GM23338 (cell line): ENCODE results near the gene RAX2. TPM values are rescaled to one million over a fixed set of nuclear protein-coding genes. Genes with fewer than 3 reads are reported as not detected.

ENCODE experiments used
- ATAC-seq: fragments of 200-7000 bp; cut with Tn5 transposase; 3 replicates; pipeline ENCODE4 v1.9.1; 2020
- DNase-seq: peaks from one replicate; pipeline ENCODE4 v3.0.0-alpha.2; 2015; ENCODE audit warnings: low spot score
- H2AFZ ChIP-seq: fragments of 200-600 bp; sonication (generic); 2 replicates; pipeline ENCODE4 v1.8.0; 2016; ENCODE audit warnings: antibody characterized with exemption, mild to moderate bottlenecking, moderate library complexity
- H3F3A ChIP-seq: fragments of 200-600 bp; sonication (generic); replicated peaks from 2 replicates; pipeline ENCODE4 v1.8.0; 2017; ENCODE audit warnings: antibody characterized with exemption, mixed run types, low read depth
- H3K27ac ChIP-seq: fragments of 200-600 bp; sonication (generic); 2 replicates; pipeline ENCODE4 v1.6.1; 2016; ENCODE audit warnings: low read depth
- H3K27me3 ChIP-seq: fragments of 200-600 bp; sonication (generic); 2 replicates; pipeline ENCODE4 v1.8.0; 2016; ENCODE audit warnings: mild to moderate bottlenecking, mixed run types, moderate library complexity; ENCODE audit not compliant: insufficient read depth
- H3K36me3 ChIP-seq: fragments of 200-600 bp; sonication (generic); 2 replicates; pipeline ENCODE4 v1.8.0; 2016; ENCODE audit warnings: mild to moderate bottlenecking; ENCODE audit not compliant: insufficient read depth
- H3K4me1 ChIP-seq: fragments of 200-600 bp; sonication (generic); 2 replicates; pipeline ENCODE4 v1.8.0; 2016; ENCODE audit warnings: mild to moderate bottlenecking, moderate library complexity; ENCODE audit not compliant: insufficient read depth
- H3K4me2 ChIP-seq: fragments of 200-600 bp; sonication (generic); 2 replicates; pipeline ENCODE4 v1.7.1; 2017; ENCODE audit warnings: mixed run types
- H3K4me3 ChIP-seq: fragments of 200-600 bp; sonication (generic); 2 replicates; pipeline ENCODE4 v1.6.1; 2016; ENCODE audit warnings: mixed run types
- H3K79me2 ChIP-seq: fragments of 200-600 bp; sonication (generic); replicated peaks from 2 replicates; pipeline ENCODE4 v1.8.0; 2017; ENCODE audit warnings: mild to moderate bottlenecking; ENCODE audit not compliant: insufficient read depth
- H3K9me2 ChIP-seq: fragments of 200-600 bp; sonication (generic); 2 replicates; pipeline ENCODE4 v1.8.0; 2017; ENCODE audit not compliant: insufficient read depth
- H4K20me1 ChIP-seq: fragments of 200-600 bp; sonication (generic); replicated peaks from 2 replicates; pipeline ENCODE4 v1.8.0; 2017; ENCODE audit warnings: mild to moderate bottlenecking; ENCODE audit not compliant: insufficient read depth
- H3K27ac Mint-ChIP-seq: 2 replicates; pipeline ENCODE4 v1.8.0; 2020; ENCODE audit warnings: inconsistent platforms, mild to moderate bottlenecking, moderate library complexity, mixed read lengths
- H3K27me3 Mint-ChIP-seq: 3 replicates; pipeline ENCODE4 v1.8.0; 2022; ENCODE audit warnings: low read depth, mild to moderate bottlenecking, moderate library complexity, mixed read lengths, inconsistent platforms; ENCODE audit not compliant: insufficient read depth, poor library complexity
- H3K36me3 Mint-ChIP-seq: 3 replicates; pipeline ENCODE4 v1.8.0; 2021; ENCODE audit warnings: low read depth, mild to moderate bottlenecking, inconsistent platforms, moderate library complexity, mixed read lengths
- H3K4me1 Mint-ChIP-seq: 3 replicates; pipeline ENCODE4 v1.8.0; 2020; ENCODE audit warnings: mild to moderate bottlenecking, inconsistent platforms, mixed read lengths
- H3K4me3 Mint-ChIP-seq: 3 replicates; pipeline ENCODE4 v1.8.0; 2021; ENCODE audit warnings: moderate library complexity, mild to moderate bottlenecking, inconsistent platforms, mixed read lengths
- H3K9me3 Mint-ChIP-seq: 3 replicates; pipeline ENCODE4 v1.8.0; 2020; ENCODE audit warnings: moderate library complexity, mild to moderate bottlenecking, inconsistent platforms, mixed read lengths
- CREB1 ChIP-seq: fragments of 250-450 bp; sonication (Bioruptor Pico); IDR thresholded peaks from 2 replicates; pipeline ENCODE4 v1.5.0; 2020; ENCODE audit warnings: low read depth, mild to moderate bottlenecking, moderate library complexity
- CTCF ChIP-seq, 2 experiments: fragments of 200-600 bp in 1 of 2; sonication (generic) in 1 of 2; conservative IDR thresholded peaks; 2 replicates each; pipeline versions ENCODE4 v1.5.1 to v1.6.1; 2016 to 2017; ENCODE audit warnings: antibody characterized with exemption in 2 of 2, low read depth in 2 of 2, mild to moderate bottlenecking in 2 of 2, moderate library complexity in 1 of 2
- ETS1 ChIP-seq: IDR thresholded peaks from 2 replicates; pipeline ENCODE4 v1.6.1; 2016; ENCODE audit warnings: antibody characterized with exemption
- EZH2 ChIP-seq: fragments of 200-600 bp; sonication (generic); IDR thresholded peaks from one replicate; pipeline ENCODE4 v1.8.0; 2017; ENCODE audit warnings: antibody characterized with exemption, mild to moderate bottlenecking, low read depth; ENCODE audit not compliant: unreplicated experiment
- EZH2phosphoT487 ChIP-seq: fragments of 200-600 bp; sonication (generic); IDR thresholded peaks from one replicate; pipeline ENCODE4 v1.8.1; 2018; ENCODE audit warnings: antibody characterized with exemption; ENCODE audit not compliant: unreplicated experiment
- JUNB ChIP-seq: IDR thresholded peaks from one replicate; pipeline ENCODE4 v1.6.1; 2016; ENCODE audit warnings: antibody characterized with exemption; ENCODE audit not compliant: unreplicated experiment
- NANOG ChIP-seq: IDR thresholded peaks from 2 replicates; pipeline ENCODE4 v1.6.1; 2016; ENCODE audit warnings: antibody characterized with exemption, borderline replicate concordance
- POLR2AphosphoS5 ChIP-seq: IDR thresholded peaks from 2 replicates; pipeline ENCODE4 v1.6.1; 2016; ENCODE audit warnings: antibody characterized with exemption, low read depth
- REST ChIP-seq: IDR thresholded peaks from one replicate; pipeline ENCODE4 v1.6.1; 2018; ENCODE audit warnings: antibody characterized with exemption; ENCODE audit not compliant: unreplicated experiment
- STAT1 ChIP-seq: IDR thresholded peaks from one replicate; pipeline ENCODE4 v1.6.1; 2016; ENCODE audit warnings: antibody characterized with exemption; ENCODE audit not compliant: unreplicated experiment
- ZNF114 ChIP-seq: fragments of 250-450 bp; sonication (Bioruptor Pico); IDR thresholded peaks from 2 replicates; pipeline ENCODE4 v1.5.0; 2020; ENCODE audit warnings: mild to moderate bottlenecking, moderate library complexity
- ZNF331 ChIP-seq: fragments of 250-450 bp; sonication (Bioruptor Pico); IDR thresholded peaks from 2 replicates; pipeline ENCODE4 v1.5.0; 2020; ENCODE audit warnings: low read depth, mild to moderate bottlenecking, moderate library complexity
- polyA plus RNA-seq: library from polyadenylated mRNA; unstranded; fragments of >200 nt; fragmentation: Nextera tagmentation; extraction: Ambion mirVana; gene quantifications from 2 replicates; pipeline ENCODE4 v1.2.1, GENCODE V29; 2016
- total RNA-seq: library from RNA; depleted of rRNA; stranded (reverse); fragments of >200 nt; shearing (Covaris generic); gene quantifications from 2 replicates; pipeline ENCODE4 v1.2.3, GENCODE V29; 2014
- TF ChIP-seq, protein P1 (sequence below): fragments of 250-450 bp; sonication (Bioruptor Pico); IDR thresholded peaks from 2 replicates; pipeline ENCODE4 v1.5.0; 2020; ENCODE audit warnings: mild to moderate bottlenecking, moderate library complexity

The RAX2 gene
- total and polyA plus RNA-seq, 2 experiments from 2014 or later: 0.13 TPM; not detected in 1

GRCh38 chr19:3793799-3794198 lies 21.8 kb upstream of the RAX2 start:
- Histone ChIP-seq H3K4me1 (no peaks in the 10 kb centered on the region), H3K27ac (no peak overlapping the region), H3K4me2 (no peak overlapping the region), H3K9me2 (no peaks in the 10 kb centered on the region), H3K4me3 (no peak overlapping the region), H3K27me3 (no peaks in the 10 kb centered on the region), H4K20me1 (no peaks in the 10 kb centered on the region), H3K79me2 (no peaks in the 10 kb centered on the region), H3K36me3 (no peaks in the 10 kb centered on the region), H3F3A (no peaks in the 10 kb centered on the region), H2AFZ (no peak overlapping the region)
- DNase-seq (no peak), ATAC-seq (no peak)
- TF ChIP-seq EZH2 (no peak), CREB1 (CRISPR knock-in tag) (no peak), JUNB (no peak), ETS1 (no peak), ZNF331 (CRISPR knock-in tag) (no peak), POLR2AphosphoS5 (no peak), STAT1 (no peak), REST (no peak), ZNF114 (no peak), EZH2phosphoT487 (no peak), NANOG (no peak), CTCF (conservative IDR thresholded peaks at IDR 0.05; ENCODE audit: low read depth in 2 of 2) (no peak)
- TF ChIP-seq, protein P1, sequence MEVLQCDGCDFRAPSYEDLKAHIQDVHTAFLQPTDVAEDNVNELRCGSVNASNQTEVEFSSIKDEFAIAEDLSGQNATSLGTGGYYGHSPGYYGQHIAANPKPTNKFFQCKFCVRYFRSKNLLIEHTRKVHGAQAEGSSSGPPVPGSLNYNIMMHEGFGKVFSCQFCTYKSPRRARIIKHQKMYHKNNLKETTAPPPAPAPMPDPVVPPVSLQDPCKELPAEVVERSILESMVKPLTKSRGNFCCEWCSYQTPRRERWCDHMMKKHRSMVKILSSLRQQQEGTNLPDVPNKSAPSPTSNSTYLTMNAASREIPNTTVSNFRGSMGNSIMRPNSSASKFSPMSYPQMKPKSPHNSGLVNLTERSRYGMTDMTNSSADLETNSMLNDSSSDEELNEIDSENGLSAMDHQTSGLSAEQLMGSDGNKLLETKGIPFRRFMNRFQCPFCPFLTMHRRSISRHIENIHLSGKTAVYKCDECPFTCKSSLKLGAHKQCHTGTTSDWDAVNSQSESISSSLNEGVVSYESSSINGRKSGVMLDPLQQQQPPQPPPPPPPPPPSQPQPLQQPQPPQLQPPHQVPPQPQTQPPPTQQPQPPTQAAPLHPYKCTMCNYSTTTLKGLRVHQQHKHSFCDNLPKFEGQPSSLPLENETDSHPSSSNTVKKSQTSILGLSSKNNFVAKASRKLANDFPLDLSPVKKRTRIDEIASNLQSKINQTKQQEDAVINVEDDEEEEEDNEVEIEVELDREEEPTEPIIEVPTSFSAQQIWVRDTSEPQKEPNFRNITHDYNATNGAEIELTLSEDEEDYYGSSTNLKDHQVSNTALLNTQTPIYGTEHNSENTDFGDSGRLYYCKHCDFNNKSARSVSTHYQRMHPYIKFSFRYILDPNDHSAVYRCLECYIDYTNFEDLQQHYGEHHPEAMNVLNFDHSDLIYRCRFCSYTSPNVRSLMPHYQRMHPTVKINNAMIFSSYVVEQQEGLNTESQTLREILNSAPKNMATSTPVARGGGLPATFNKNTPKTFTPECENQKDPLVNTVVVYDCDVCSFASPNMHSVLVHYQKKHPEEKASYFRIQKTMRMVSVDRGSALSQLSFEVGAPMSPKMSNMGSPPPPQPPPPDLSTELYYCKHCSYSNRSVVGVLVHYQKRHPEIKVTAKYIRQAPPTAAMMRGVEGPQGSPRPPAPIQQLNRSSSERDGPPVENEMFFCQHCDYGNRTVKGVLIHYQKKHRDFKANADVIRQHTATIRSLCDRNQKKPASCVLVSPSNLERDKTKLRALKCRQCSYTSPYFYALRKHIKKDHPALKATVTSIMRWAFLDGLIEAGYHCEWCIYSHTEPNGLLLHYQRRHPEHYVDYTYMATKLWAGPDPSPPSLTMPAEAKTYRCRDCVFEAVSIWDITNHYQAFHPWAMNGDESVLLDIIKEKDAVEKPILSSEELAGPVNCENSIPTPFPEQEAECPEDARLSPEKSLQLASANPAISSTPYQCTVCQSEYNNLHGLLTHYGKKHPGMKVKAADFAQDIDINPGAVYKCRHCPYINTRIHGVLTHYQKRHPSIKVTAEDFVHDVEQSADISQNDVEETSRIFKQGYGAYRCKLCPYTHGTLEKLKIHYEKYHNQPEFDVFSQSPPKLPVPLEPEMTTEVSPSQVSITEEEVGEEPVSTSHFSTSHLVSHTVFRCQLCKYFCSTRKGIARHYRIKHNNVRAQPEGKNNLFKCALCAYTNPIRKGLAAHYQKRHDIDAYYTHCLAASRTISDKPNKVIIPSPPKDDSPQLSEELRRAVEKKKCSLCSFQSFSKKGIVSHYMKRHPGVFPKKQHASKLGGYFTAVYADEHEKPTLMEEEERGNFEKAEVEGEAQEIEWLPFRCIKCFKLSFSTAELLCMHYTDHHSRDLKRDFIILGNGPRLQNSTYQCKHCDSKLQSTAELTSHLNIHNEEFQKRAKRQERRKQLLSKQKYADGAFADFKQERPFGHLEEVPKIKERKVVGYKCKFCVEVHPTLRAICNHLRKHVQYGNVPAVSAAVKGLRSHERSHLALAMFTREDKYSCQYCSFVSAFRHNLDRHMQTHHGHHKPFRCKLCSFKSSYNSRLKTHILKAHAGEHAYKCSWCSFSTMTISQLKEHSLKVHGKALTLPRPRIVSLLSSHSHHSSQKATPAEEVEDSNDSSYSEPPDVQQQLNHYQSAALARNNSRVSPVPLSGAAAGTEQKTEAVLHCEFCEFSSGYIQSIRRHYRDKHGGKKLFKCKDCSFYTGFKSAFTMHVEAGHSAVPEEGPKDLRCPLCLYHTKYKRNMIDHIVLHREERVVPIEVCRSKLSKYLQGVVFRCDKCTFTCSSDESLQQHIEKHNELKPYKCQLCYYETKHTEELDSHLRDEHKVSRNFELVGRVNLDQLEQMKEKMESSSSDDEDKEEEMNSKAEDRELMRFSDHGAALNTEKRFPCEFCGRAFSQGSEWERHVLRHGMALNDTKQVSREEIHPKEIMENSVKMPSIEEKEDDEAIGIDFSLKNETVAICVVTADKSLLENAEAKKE: no peak
- H3K4me1 Mint-ChIP-seq: no peaks in the 10 kb centered on the region
- peaks cover 19% of the 10 kb centered on the region for H3K9me3 Mint-ChIP-seq
- H3K27me3 Mint-ChIP-seq: peaks cover 7% of the 10 kb centered on the region
- no peaks in the 10 kb centered on the region; the same call in 2 of the 3 replicates for H3K36me3 Mint-ChIP-seq
- no peak overlapping the region for H3K27ac Mint-ChIP-seq
- no peak overlapping the region for H3K4me3 Mint-ChIP-seq
